Endothelial cell (in vitro differentiated cells): Measurements from ENCODE around the gene REC8. TPM values are rescaled to one million over a fixed set of nuclear protein-coding genes. Genes with fewer than 3 reads are reported as not detected.

Experiments
- DNase-seq: peaks from one replicate; pipeline ENCODE4 v3.0.0; 2021; ENCODE audit warnings: low spot score
- H3K27ac Mint-ChIP-seq: one replicate; pipeline ENCODE4 v1.8.0; 2021; ENCODE audit warnings: mixed read lengths, inconsistent platforms; ENCODE audit not compliant: unreplicated experiment
- H3K27me3 Mint-ChIP-seq: one replicate; pipeline ENCODE4 v1.8.0; 2021; ENCODE audit warnings: mild to moderate bottlenecking, moderate library complexity, mixed read lengths, inconsistent platforms; ENCODE audit not compliant: unreplicated experiment
- H3K36me3 Mint-ChIP-seq: one replicate; pipeline ENCODE4 v1.8.0; 2021; ENCODE audit warnings: mild to moderate bottlenecking, low read depth, mixed read lengths, inconsistent platforms; ENCODE audit not compliant: unreplicated experiment
- H3K4me1 Mint-ChIP-seq: one replicate; pipeline ENCODE4 v1.8.0; 2021; ENCODE audit warnings: mild to moderate bottlenecking, mixed read lengths, inconsistent platforms; ENCODE audit not compliant: unreplicated experiment
- H3K4me3 Mint-ChIP-seq: one replicate; pipeline ENCODE4 v1.8.0; 2021; ENCODE audit warnings: mild to moderate bottlenecking, mixed read lengths, inconsistent platforms; ENCODE audit not compliant: unreplicated experiment
- H3K9me3 Mint-ChIP-seq: one replicate; pipeline ENCODE4 v1.8.0; 2021; ENCODE audit warnings: mixed read lengths, inconsistent platforms; ENCODE audit not compliant: unreplicated experiment
- CTCF ChIP-seq: fragments of 200-600 bp; sonication (generic); IDR thresholded peaks from one replicate; pipeline ENCODE4 v1.5.0; 2021; ENCODE audit warnings: antibody characterized with exemption; ENCODE audit not compliant: unreplicated experiment
- microRNA-seq: library from miRNA; unstranded; fragments of <30 nt; microRNA quantifications from one replicate; pipeline ENCODE4, GENCODE V29; 2020; ENCODE audit not compliant: unreplicated experiment
- total RNA-seq: library from RNA; stranded (reverse); fragmentation: NEBNext Ultra II Directional; extraction: Animal tissue kit (Norgen Biotek cat#: 25700); gene quantifications from one replicate; pipeline ENCODE4 v1.2.1, GENCODE V29; 2021; ENCODE audit not compliant: unreplicated experiment

The REC8 gene
- total RNA-seq, 1 donor from 2014 or later, result 31.8 TPM

- Mint-ChIP-seq H3K27me3 (no peaks in the 10 kb centered on the region), H3K27ac (no peak overlapping the region), H3K4me1 (peaks cover 6% of the 10 kb centered on the region), H3K4me3 (no peak overlapping the region), H3K36me3 (peaks cover 3% of the 10 kb centered on the region), H3K9me3 (no peaks in the 10 kb centered on the region)
- TF ChIP-seq CTCF, result no peak
- DNase-seq, result no peak
These were observed 54.6 kb downstream of the REC8 start for GRCh38 chr14:24226473-24226872.

GRCh38 chr14:24228902-24229301 lies 57.0 kb downstream of the REC8 start:
- H3K4me1 Mint-ChIP-seq, result peaks cover 14% of the 10 kb centered on the region
- H3K27ac Mint-ChIP-seq, result no peak overlapping the region
- no peaks in the 10 kb centered on the region for H3K27me3 Mint-ChIP-seq
- no peak for TF ChIP-seq CTCF
- peaks cover 3% of the 10 kb centered on the region for H3K36me3 Mint-ChIP-seq
- no peak for DNase-seq
- H3K9me3 Mint-ChIP-seq, result no peaks in the 10 kb centered on the region
- no peak overlapping the region for H3K4me3 Mint-ChIP-seq

Small RNA genes within 50 kb of the gene (microRNA-seq; reads per million reads assigned to microRNA genes)
- not detected for gene MIR7703

Other genes starting within 250 kb of the REC8 start
- 18.9 TPM for gene DHRS4, start 218.3 kb upstream of the REC8 start, total RNA-seq
- 19.2 TPM for gene DHRS4L2, start 183.2 kb upstream of the REC8 start, total RNA-seq
- gene CARMIL3, start 120.1 kb upstream of the REC8 start, total RNA-seq, result 1.4 TPM
- not detected for gene CPNE6, start 100.5 kb upstream of the REC8 start, total RNA-seq
- 23.9 TPM for gene PCK2, start 77.8 kb upstream of the REC8 start, total RNA-seq
- gene DCAF11, start 57.3 kb upstream of the REC8 start, total RNA-seq, result 38.2 TPM
- gene NRL, start 57.1 kb upstream of the REC8 start, total RNA-seq, result 1.2 TPM
- gene FITM1, start 41.4 kb upstream of the REC8 start, total RNA-seq, result 0.59 TPM
- gene PSME1, start 35.9 kb upstream of the REC8 start, total RNA-seq, result 43.6 TPM
- gene EMC9, start 30.5 kb upstream of the REC8 start, total RNA-seq, result 16.7 TPM
- gene PSME2, start 25.5 kb upstream of the REC8 start, total RNA-seq, result 73.6 TPM
- 90.2 TPM for gene RNF31, start 24.6 kb upstream of the REC8 start, total RNA-seq
- gene IRF9, start 10.8 kb upstream of the REC8 start, total RNA-seq, result 25.7 TPM
- 29.0 TPM for gene IPO4, start 16.7 kb downstream of the REC8 start, total RNA-seq
- 41.8 TPM for gene TM9SF1, start 23.4 kb downstream of the REC8 start, total RNA-seq
- gene TSSK4, start 33.6 kb downstream of the REC8 start, total RNA-seq, result not detected
- gene CHMP4A, start 41.4 kb downstream of the REC8 start, total RNA-seq, result 34.3 TPM
- 17.4 TPM for gene MDP1, start 44.0 kb downstream of the REC8 start, total RNA-seq
- gene NEDD8, start 60.3 kb downstream of the REC8 start, total RNA-seq, result 154 TPM
- gene GMPR2, start 60.8 kb downstream of the REC8 start, total RNA-seq, result 61.3 TPM
- 25.4 TPM for gene TINF2, start 70.5 kb downstream of the REC8 start, total RNA-seq
- gene TGM1, start 91.1 kb downstream of the REC8 start, total RNA-seq, result 1.7 TPM
- 17.7 TPM for gene RABGGTA, start 99.5 kb downstream of the REC8 start, total RNA-seq
- gene DHRS1, start 127.7 kb downstream of the REC8 start, total RNA-seq, result 17.7 TPM
- gene NOP9, start 127.8 kb downstream of the REC8 start, total RNA-seq, result 27.2 TPM
- gene CIDEB, start 135.9 kb downstream of the REC8 start, total RNA-seq, result 0.82 TPM
- 13.3 TPM for gene LTB4R2, start 138.1 kb downstream of the REC8 start, total RNA-seq
- 9.5 TPM for gene LTB4R, start 139.4 kb downstream of the REC8 start, total RNA-seq
- 74.6 TPM for gene ADCY4, start 163.0 kb downstream of the REC8 start, total RNA-seq
- 2.6 TPM for gene RIPK3, start 167.9 kb downstream of the REC8 start, total RNA-seq
- 42.4 TPM for gene NFATC4, start 196.1 kb downstream of the REC8 start, total RNA-seq
- gene NYNRIN, start 226.9 kb downstream of the REC8 start, total RNA-seq, result 49.0 TPM